MG63 (cell line): ENCODE results near the gene SIAH3. TPM values are rescaled to one million over a fixed set of nuclear protein-coding genes. Genes with fewer than 3 reads are reported as not detected.

Source experiments
- DNase-seq: peaks from one replicate; pipeline ENCODE4 v3.0.0-alpha.2; 2020
- H3K27me3 ChIP-seq: fragments of 250-450 bp; sonication (Bioruptor Pico); 2 replicates; pipeline ENCODE4 v1.5.1; 2020; ENCODE audit warnings: mild to moderate bottlenecking, moderate library complexity
- H3K36me3 ChIP-seq: fragments of 250-450 bp; sonication (Bioruptor Pico); 2 replicates; pipeline ENCODE4 v1.5.1; 2020; ENCODE audit warnings: mild to moderate bottlenecking, moderate library complexity
- H3K4me3 ChIP-seq: fragments of 250-450 bp; sonication (Bioruptor Pico); 2 replicates; pipeline ENCODE4 v1.5.1; 2020; ENCODE audit warnings: mild to moderate bottlenecking, moderate library complexity
- H3K9me3 ChIP-seq: fragments of 250-450 bp; sonication (Bioruptor Pico); 2 replicates; pipeline ENCODE4 v1.5.1; 2020; ENCODE audit warnings: mild to moderate bottlenecking, moderate library complexity
- total RNA-seq: library from RNA; depleted of rRNA; stranded (reverse); fragments of >200 nt; shearing (Covaris generic); gene quantifications from 2 replicates; pipeline ENCODE4 v1.2.3, GENCODE V29; 2014; ENCODE audit warnings: low replicate concordance; rRNA removed

The SIAH3 gene
- total RNA-seq, 1 experiment from 2014 or later, result not detected

DNA sequence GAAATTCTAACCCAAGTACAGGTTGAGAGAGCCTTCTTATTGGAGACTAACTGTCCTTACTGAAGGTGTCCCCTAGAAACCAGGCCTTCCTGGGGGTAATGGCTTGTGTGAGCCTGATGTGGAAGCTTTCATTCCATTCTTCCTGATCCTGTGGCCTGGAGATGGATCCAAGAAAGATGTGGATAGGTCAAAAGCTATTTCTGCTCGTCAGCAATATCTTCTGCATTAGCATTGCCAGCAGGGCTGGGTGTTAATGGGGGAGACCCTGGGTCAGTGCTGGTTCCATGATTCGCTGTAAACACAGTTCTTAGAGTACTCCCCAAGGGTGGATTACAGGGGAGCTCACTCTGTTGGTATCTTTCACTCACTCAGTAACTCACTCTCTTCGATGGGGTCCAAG is 106.6 kb downstream of the SIAH3 start:
- H3K36me3 ChIP-seq, result no peaks in the 10 kb centered on the region
- DNase-seq, result no peak
- no peaks in the 10 kb centered on the region for H3K9me3 ChIP-seq
- H3K27me3 ChIP-seq, result no peaks in the 10 kb centered on the region
- H3K4me3 ChIP-seq, result no peak overlapping the region

DNA sequence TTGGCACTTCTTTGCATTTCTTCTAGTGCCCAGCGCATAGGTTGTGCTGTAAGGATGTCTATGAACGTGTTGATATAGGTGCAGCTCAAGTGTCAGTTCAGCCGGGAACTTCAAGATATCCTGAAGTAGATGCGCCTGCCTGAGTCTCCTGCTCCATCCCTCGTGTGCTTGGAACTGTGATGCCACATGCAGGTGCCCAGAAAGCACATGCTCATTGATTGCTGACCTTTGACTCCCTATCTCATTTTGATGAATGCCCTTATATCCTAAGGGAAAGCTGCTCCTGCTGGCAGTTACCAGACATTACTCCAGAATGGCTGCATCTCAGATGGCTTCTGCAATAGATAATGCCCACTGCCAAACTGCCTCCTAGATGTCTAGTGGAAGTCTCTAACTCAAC is 108.6 kb downstream of the SIAH3 start:
- Histone ChIP-seq H3K36me3 (no peaks in the 10 kb centered on the region), H3K27me3 (no peaks in the 10 kb centered on the region), H3K4me3 (no peak overlapping the region), H3K9me3 (no peaks in the 10 kb centered on the region)
- DNase-seq, result no peak

- Histone ChIP-seq H3K9me3 (no peaks in the 10 kb centered on the region), H3K36me3 (no peaks in the 10 kb centered on the region), H3K27me3 (no peaks in the 10 kb centered on the region), H3K4me3 (no peak overlapping the region)
- no peak for DNase-seq
Measured at GRCh38 chr13:45737571-45738017, 114.0 kb downstream of the SIAH3 start.

DNA sequence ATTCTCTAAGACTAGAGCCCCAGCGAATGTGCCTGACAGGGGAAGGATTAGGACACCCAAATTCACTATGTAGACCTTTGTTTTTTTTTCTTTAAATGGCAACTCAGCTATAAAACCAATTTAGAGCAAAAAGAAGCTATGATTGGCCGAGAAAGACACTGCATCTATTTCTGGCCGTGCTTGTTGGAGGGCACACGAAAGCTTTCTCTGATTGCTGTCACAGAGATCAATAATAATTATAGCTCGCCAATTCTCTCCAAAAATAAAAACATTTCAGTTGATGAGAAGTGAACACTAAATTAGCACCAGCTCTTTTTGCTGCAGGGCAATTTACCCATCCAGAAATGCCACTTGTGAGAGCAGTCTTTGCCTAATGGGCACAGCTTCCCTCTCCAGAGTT is 118.2 kb downstream of the SIAH3 start:
- no peak for DNase-seq
- H3K9me3 ChIP-seq, result no peaks in the 10 kb centered on the region
- H3K4me3 ChIP-seq, result no peak overlapping the region
- H3K36me3 ChIP-seq, result no peaks in the 10 kb centered on the region
- H3K27me3 ChIP-seq, result no peaks in the 10 kb centered on the region

- Histone ChIP-seq H3K9me3 (no peaks in the 10 kb centered on the region), H3K27me3 (no peaks in the 10 kb centered on the region), H3K4me3 (no peak overlapping the region), H3K36me3 (no peaks in the 10 kb centered on the region)
- DNase-seq, result no peak
Measured at GRCh38 chr13:45732916-45733315, 118.6 kb downstream of the SIAH3 start.

DNA sequence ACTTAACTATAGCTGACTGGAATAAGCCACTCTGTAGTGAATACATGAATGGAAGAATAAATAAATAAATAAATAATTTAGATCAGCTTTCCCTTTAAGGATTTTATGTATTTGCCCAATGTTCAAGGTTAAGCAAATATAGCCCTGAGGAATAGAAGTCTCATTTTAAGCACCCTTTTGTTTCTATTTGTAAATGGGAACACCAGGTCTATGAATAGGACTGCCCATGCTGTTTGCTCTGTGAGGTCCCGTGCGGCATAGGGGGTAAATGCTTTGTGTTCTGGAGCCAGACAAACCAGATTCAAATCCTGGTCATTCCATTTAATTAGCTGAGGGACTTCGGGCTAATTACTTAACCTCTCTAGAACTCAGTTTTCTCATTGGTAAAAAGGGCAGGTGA is 120.1 kb downstream of the SIAH3 start:
- no peaks in the 10 kb centered on the region for H3K9me3 ChIP-seq
- no peak for DNase-seq
- no peaks in the 10 kb centered on the region for H3K36me3 ChIP-seq
- H3K27me3 ChIP-seq, result no peaks in the 10 kb centered on the region
- H3K4me3 ChIP-seq, result no peak overlapping the region

DNA sequence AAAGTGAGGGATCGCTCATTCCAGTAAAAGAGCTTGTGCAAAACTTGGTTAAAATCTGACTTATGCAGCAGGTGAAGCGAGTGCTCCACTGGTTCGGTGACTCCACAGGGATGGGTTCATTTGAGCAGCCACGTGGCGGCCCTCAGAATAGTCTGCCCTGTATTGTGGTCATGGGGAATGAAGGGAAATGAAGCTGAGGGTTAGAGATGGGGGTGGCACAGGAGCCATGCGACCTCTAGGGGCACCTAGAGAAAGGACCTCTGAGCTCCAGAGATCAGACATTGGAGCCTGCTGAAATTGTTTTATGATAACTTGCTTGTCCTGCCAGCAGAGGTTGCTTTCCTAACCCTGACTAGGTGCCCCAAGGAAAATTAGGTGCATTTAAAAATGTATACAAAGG is 122.8 kb downstream of the SIAH3 start:
- DNase-seq, result peak; percentile 15
- H3K27me3 ChIP-seq, result no peaks in the 10 kb centered on the region

More for the DNA sequence above, 122.8 kb downstream of the SIAH3 start:
- H3K9me3 ChIP-seq, result no peaks in the 10 kb centered on the region
- H3K36me3 ChIP-seq, result no peaks in the 10 kb centered on the region
- no peak overlapping the region for H3K4me3 ChIP-seq

Other genes starting within 250 kb of the SIAH3 start
- gene ERICH6B, start 236.0 kb downstream of the SIAH3 start, total RNA-seq, result not detected in 2 replicates
- gene CBY2, start 149.4 kb downstream of the SIAH3 start, total RNA-seq, result not detected in 2 replicates
- gene ZC3H13, start 201.0 kb upstream of the SIAH3 start, total RNA-seq, result 6.8 and 11.7 TPM in 2 replicates